Measurements from ENCODE around the gene MYOCOS. TPM values are rescaled to one million over a fixed set of nuclear protein-coding genes. Genes with fewer than 3 reads are reported as not detected.

MYOCOS gene
- total RNA-seq, 2 donors from 2014 or later = not detected

- no peaks in the 10 kb centered on the region for H3K9me3 Mint-ChIP-seq
- H3K4me3 Mint-ChIP-seq = no peak overlapping the region
- H3K27me3 Mint-ChIP-seq (ENCODE audit: insufficient read depth) = no peaks in the 10 kb centered on the region
- no peak for TF ChIP-seq CTCF (conservative IDR thresholded peaks at IDR 0.05)
- 90 to 91% methylated on average over 8 to 10 of the region's 10 CpGs for WGBS, 2 experiments (ENCODE audit: insufficient coverage in 1 of 2, insufficient read length in 1 of 2)
- H3K4me3 ChIP-seq (ENCODE audit: low read length) = no peak overlapping the region
- H3K9me3 ChIP-seq (ENCODE audit: control insufficient read depth, low read length) = no peaks in the 10 kb centered on the region
- no peaks in the 10 kb centered on the region for H3K4me1 ChIP-seq (ENCODE audit: control insufficient read depth, insufficient read depth, low read length)
- H3K4me1 Mint-ChIP-seq = no peaks in the 10 kb centered on the region
- no peak for DNase-seq
- H3K27ac ChIP-seq (ENCODE audit: low read depth, low read length) = no peak overlapping the region
- H3K9ac ChIP-seq (ENCODE audit: extremely low read depth, low read length, poor library complexity, severe bottlenecking) = no peak overlapping the region
- no peaks in the 10 kb centered on the region for H3K36me3 Mint-ChIP-seq (ENCODE audit: low read depth)
- H3K36me3 ChIP-seq (ENCODE audit: control insufficient read depth, insufficient read depth, low read length) = no peaks in the 10 kb centered on the region
- H3K27ac Mint-ChIP-seq = no peak overlapping the region
- no peaks in the 10 kb centered on the region for H3K27me3 ChIP-seq (ENCODE audit: control insufficient read depth, insufficient read depth, low read length, poor library complexity, severe bottlenecking)
Observed at GRCh38 chr1:171606402-171606941, 15.6 kb upstream of the MYOCOS start.

- no peak overlapping the region for H3K27ac ChIP-seq (ENCODE audit: low read depth, low read length)
- Mint-ChIP-seq H3K27me3 (ENCODE audit: insufficient read depth) (no peaks in the 10 kb centered on the region), H3K27ac (no peak overlapping the region), H3K36me3 (ENCODE audit: low read depth) (no peaks in the 10 kb centered on the region), H3K4me1 (peaks cover 6% of the 10 kb centered on the region), H3K9me3 (no peaks in the 10 kb centered on the region), H3K4me3 (no peak overlapping the region)
- no peak for DNase-seq
- no peaks in the 10 kb centered on the region for H3K36me3 ChIP-seq (ENCODE audit: control insufficient read depth, insufficient read depth, low read length)
- H3K9me3 ChIP-seq (ENCODE audit: control insufficient read depth, low read length) = no peaks in the 10 kb centered on the region
- H3K4me1 ChIP-seq (ENCODE audit: control insufficient read depth, insufficient read depth, low read length) = no peaks in the 10 kb centered on the region
- no peaks in the 10 kb centered on the region for H3K27me3 ChIP-seq (ENCODE audit: control insufficient read depth, insufficient read depth, low read length, poor library complexity, severe bottlenecking)
- WGBS, 2 experiments (ENCODE audit: insufficient coverage in 1 of 2, insufficient read length in 1 of 2) = 71 to 96% methylated on average over 1 to 2 of the region's 2 CpGs
- H3K4me3 ChIP-seq (ENCODE audit: low read length) = no peak overlapping the region
- TF ChIP-seq CTCF (conservative IDR thresholded peaks at IDR 0.05) = no peak
- H3K9ac ChIP-seq (ENCODE audit: extremely low read depth, low read length, poor library complexity, severe bottlenecking) = no peak overlapping the region
Observed at GRCh38 chr1:171610385-171610784, 11.7 kb upstream of the MYOCOS start.

GRCh38 chr1:171611306-171611705 lies 10.7 kb upstream of the MYOCOS start:
- Mint-ChIP-seq H3K27me3 (ENCODE audit: insufficient read depth) (no peaks in the 10 kb centered on the region), H3K27ac (no peak overlapping the region), H3K4me1 (peaks cover 6% of the 10 kb centered on the region), H3K36me3 (ENCODE audit: low read depth) (no peaks in the 10 kb centered on the region), H3K9me3 (no peaks in the 10 kb centered on the region), H3K4me3 (no peak overlapping the region)
- Histone ChIP-seq H3K9me3 (ENCODE audit: control insufficient read depth, low read length) (no peaks in the 10 kb centered on the region), H3K27ac (ENCODE audit: low read depth, low read length) (no peak overlapping the region), H3K27me3 (ENCODE audit: control insufficient read depth, insufficient read depth, low read length, poor library complexity, severe bottlenecking) (no peaks in the 10 kb centered on the region), H3K4me1 (ENCODE audit: control insufficient read depth, insufficient read depth, low read length) (no peaks in the 10 kb centered on the region), H3K36me3 (ENCODE audit: control insufficient read depth, insufficient read depth, low read length) (no peaks in the 10 kb centered on the region), H3K4me3 (ENCODE audit: low read length) (no peak overlapping the region), H3K9ac (ENCODE audit: extremely low read depth, low read length, poor library complexity, severe bottlenecking) (no peak overlapping the region)
- no peak for DNase-seq
- 74 to 81% methylated on average over 2 of the region's 2 CpGs for WGBS, 2 experiments (ENCODE audit: insufficient coverage in 1 of 2, insufficient read length in 1 of 2)
- TF ChIP-seq CTCF (conservative IDR thresholded peaks at IDR 0.05) = no peak
